H1 (cell line): ENCODE measurements around the gene HOXA6. TPM values are rescaled to one million over a fixed set of nuclear protein-coding genes. Genes with fewer than 3 reads are reported as not detected.
A peak's percentile ranks its signal among the peaks of the same experiment; 100 is the strongest.

ENCODE experiments used
- BCL11A ChIP-seq, 2 experiments: IDR thresholded peaks; one replicate each; pipeline ENCODE4 v1.6.1; 2011; ENCODE audit warnings: low read depth in 2 of 2, low read length in 2 of 2, mild to moderate bottlenecking in 2 of 2
- CBX8 ChIP-seq: fragments of 300-800, 300-1000 bp; sonication (generic); IDR thresholded peaks from 2 replicates; pipeline ENCODE4 v1.7.1; 2016; ENCODE audit warnings: low read depth, low read length, borderline replicate concordance
- EZH2 ChIP-seq: fragments of 200-600 bp; sonication (generic); IDR thresholded peaks from 2 replicates; pipeline ENCODE4 v1.7.1; 2012; ENCODE audit warnings: low read depth, mild to moderate bottlenecking, moderate library complexity, low read length, inconsistent platforms; ENCODE audit not compliant: severe bottlenecking
- FOSL1 ChIP-seq: IDR thresholded peaks from 2 replicates; pipeline ENCODE4 v1.6.1; 2011; ENCODE audit warnings: mild to moderate bottlenecking, low read depth, low read length, moderate library complexity; ENCODE audit not compliant: insufficient read depth
- GABPA ChIP-seq: IDR thresholded peaks from 2 replicates; pipeline ENCODE4 v1.6.1; 2011; ENCODE audit warnings: mild to moderate bottlenecking, low read length, moderate library complexity, borderline replicate concordance; ENCODE audit not compliant: insufficient read depth
- HDAC2 ChIP-seq, 2 experiments: fragments of 300-600 bp in 1 of 2; sonication (generic) in 1 of 2; IDR thresholded peaks; 2 replicates each; pipeline ENCODE4 v1.6.1; 2011 to 2012; ENCODE audit warnings: low read depth in 2 of 2, low read length in 2 of 2, mild to moderate bottlenecking in 2 of 2, moderate library complexity in 2 of 2, borderline replicate concordance in 1 of 2, inconsistent platforms in 1 of 2
- KDM4A ChIP-seq: IDR thresholded peaks from one replicate; pipeline ENCODE4 v1.7.1; 2012; ENCODE audit warnings: low read depth, mild to moderate bottlenecking, moderate library complexity, low read length, inconsistent platforms; ENCODE audit not compliant: severe bottlenecking
- RBBP5 ChIP-seq: IDR thresholded peaks from 2 replicates; pipeline ENCODE4 v1.7.1; 2012; ENCODE audit warnings: low read depth, mild to moderate bottlenecking, inconsistent platforms, low read length, moderate library complexity, borderline replicate concordance
- RFX5 ChIP-seq: IDR thresholded peaks from 2 replicates; pipeline ENCODE4 v1.6.1; 2011; ENCODE audit warnings: low read depth, low read length, improper control_type of control experiment, borderline replicate concordance
- SRF ChIP-seq: IDR thresholded peaks from 2 replicates; pipeline ENCODE4 v1.6.1; 2011; ENCODE audit warnings: mild to moderate bottlenecking, low read depth, low read length, moderate library complexity
- YY1 ChIP-seq: IDR thresholded peaks from 2 replicates; pipeline ENCODE4 v1.6.1; 2011; ENCODE audit warnings: low read depth, mild to moderate bottlenecking, low read length
- ZNF274 ChIP-seq: IDR thresholded peaks from 2 replicates; pipeline ENCODE4 v1.7.0; 2012; ENCODE audit warnings: low read length, borderline replicate concordance; ENCODE audit errors: extremely low read depth
- polyA plus RNA-seq, 7 experiments: library from polyadenylated mRNA; depleted of rRNA in 3 of 7; stranded (reverse) in 5 of 7; unstranded in 2 of 7; fragments of >200 nt in 5 of 7; fragments of 200-250 nt in 2 of 7; gene quantifications; 1 replicate in 5 of 7; 2 replicates in 1 of 7; 4 replicates in 1 of 7; pipeline versions ENCODE4 v1.2.1 to v1.2.3, GENCODE V29; 2011 to 2013; ENCODE audit warnings: missing spikeins in 2 of 7, mixed read lengths in 2 of 7
- total RNA-seq: library from RNA; stranded (reverse); fragmentation: NEBNext Ultra II Directional; extraction: Animal tissue kit (Norgen Biotek cat#: 25700); gene quantifications from 2 replicates; pipeline ENCODE4 v1.2.1, GENCODE V29; 2021
- TF ChIP-seq, protein P1 (sequence below): IDR thresholded peaks from 2 replicates; pipeline ENCODE4 v1.6.1; 2012; ENCODE audit warnings: inconsistent platforms
- TF ChIP-seq, protein P2 (sequence below): IDR thresholded peaks from 2 replicates; pipeline ENCODE4 v1.6.1; 2012; ENCODE audit warnings: inconsistent platforms

The HOXA6 gene
- total and polyA plus RNA-seq, 2 of the 8 experiments (the other 6 are each of a cell fraction or from before 2014, with no cell fraction given), result not detected

DNA sequence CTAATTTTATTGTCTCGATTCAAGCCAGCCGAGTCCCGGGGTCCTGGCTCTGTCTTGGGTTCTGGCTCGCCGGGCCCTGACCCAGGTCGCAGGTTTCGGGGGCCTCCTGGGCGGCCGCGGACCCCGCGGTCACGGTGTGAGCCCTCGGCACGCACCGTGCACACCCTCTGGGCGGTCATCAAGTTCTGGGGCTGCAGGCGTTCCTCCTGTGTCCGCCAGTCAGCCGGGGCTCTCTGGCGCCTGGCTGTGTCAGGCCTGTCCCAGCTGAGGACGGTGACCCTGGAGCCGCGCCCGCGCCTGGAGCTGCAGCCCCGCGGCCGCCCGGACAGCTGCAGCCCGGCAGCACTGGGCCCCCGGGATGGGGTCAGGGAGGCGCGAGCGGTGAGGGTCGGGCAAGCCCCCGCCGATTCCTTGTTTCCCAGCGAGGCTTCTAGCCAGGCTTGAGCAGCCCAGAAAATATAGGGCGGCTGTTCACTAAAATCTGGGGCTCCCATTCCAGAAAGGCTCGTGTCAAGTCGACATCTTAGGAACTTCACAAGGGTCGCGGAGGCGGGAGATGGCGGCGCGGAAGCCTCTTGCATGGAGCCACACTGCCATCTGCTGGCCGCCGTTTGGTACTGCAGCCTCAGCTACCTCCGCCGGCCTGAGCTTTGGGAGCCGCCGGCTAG is 13.1 kb upstream of the HOXA6 start (continued):
- TF ChIP-seq GABPA (no peak), BCL11A (IDR thresholded peaks at IDR 0.05; ENCODE audit: low read depth in 2 of 2, low read length in 2 of 2) (no peak), FOSL1 (no peak), RBBP5 (no peak), KDM4A (peak; percentile 63), CBX8 (no peak), HDAC2 (IDR thresholded peaks at IDR 0.05; ENCODE audit: borderline replicate concordance in 1 of 2, low read depth in 2 of 2, low read length in 2 of 2) (no peak), YY1 (peak; percentile 96), SRF (no peak), ZNF274 (no peak), EZH2 (peak; percentile 97), RFX5 (no peak)
- TF ChIP-seq, protein P1, sequence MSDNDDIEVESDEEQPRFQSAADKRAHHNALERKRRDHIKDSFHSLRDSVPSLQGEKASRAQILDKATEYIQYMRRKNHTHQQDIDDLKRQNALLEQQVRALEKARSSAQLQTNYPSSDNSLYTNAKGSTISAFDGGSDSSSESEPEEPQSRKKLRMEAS, result peak; percentile 28; the same call in 1 of the 2 replicates
- TF ChIP-seq, protein P2, sequence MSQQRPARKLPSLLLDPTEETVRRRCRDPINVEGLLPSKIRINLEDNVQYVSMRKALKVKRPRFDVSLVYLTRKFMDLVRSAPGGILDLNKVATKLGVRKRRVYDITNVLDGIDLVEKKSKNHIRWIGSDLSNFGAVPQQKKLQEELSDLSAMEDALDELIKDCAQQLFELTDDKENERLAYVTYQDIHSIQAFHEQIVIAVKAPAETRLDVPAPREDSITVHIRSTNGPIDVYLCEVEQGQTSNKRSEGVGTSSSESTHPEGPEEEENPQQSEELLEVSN, result peak; percentile 65
